A549 (cell line): ENCODE measurements around the gene ATP2C1.

ENCODE experiments used
- CHD4 ChIP-seq: fragments of 200-600 bp; sonication (generic); IDR thresholded peaks from 2 replicates; pipeline ENCODE4 v1.6.1; 2016; ENCODE audit warnings: antibody characterized with exemption, mild to moderate bottlenecking, borderline replicate concordance
- POLR2A ChIP-seq: IDR thresholded peaks from 2 replicates; pipeline ENCODE4 v1.6.1; 2012; ENCODE audit warnings: mild to moderate bottlenecking, low read length

GRCh38 chr3:131020122-131020693, 126.3 kb downstream of the ATP2C1 start:
- TF ChIP-seq POLR2A (no peak), CHD4 (no peak)
